Neural cell (in vitro differentiated cells): ENCODE data around the gene KNG1. TPM values are rescaled to one million over a fixed set of nuclear protein-coding genes. Genes with fewer than 3 reads are reported as not detected.

Experiments used
- H2AFZ ChIP-seq: fragments of 200-600, 300-800 bp; sonication (generic), shearing (Covaris generic); 2 replicates; pipeline ENCODE4 v1.6.0; 2014; ENCODE audit warnings: low read depth, mild to moderate bottlenecking, antibody characterized with exemption, low read length, moderate library complexity
- H3F3A ChIP-seq: fragments of 200-600 bp; shearing (Covaris generic); 2 replicates; pipeline ENCODE4 v1.6.1; 2016; ENCODE audit warnings: mild to moderate bottlenecking, moderate library complexity, mixed read lengths, antibody characterized with exemption, low read length; ENCODE audit not compliant: insufficient read depth, poor library complexity, severe bottlenecking
- H3K27ac ChIP-seq: fragments of 200-600, 300-800 bp; sonication (generic), shearing (Covaris generic); 2 replicates; pipeline ENCODE4 v1.5.1; 2014; ENCODE audit warnings: mild to moderate bottlenecking, low read length, moderate library complexity
- H3K27me3 ChIP-seq: fragments of 300-800, 200-600 bp; sonication (generic), shearing (Covaris generic); 2 replicates; pipeline ENCODE4 v1.6.0; 2014; ENCODE audit warnings: mild to moderate bottlenecking, low read depth, low read length, moderate library complexity; ENCODE audit not compliant: insufficient read depth
- H3K36me3 ChIP-seq: fragments of 300-800, 200-600 bp; sonication (generic), shearing (Covaris generic); 2 replicates; pipeline ENCODE4 v1.5.1; 2014; ENCODE audit warnings: mild to moderate bottlenecking, antibody characterized with exemption, low read length, moderate library complexity; ENCODE audit not compliant: insufficient read depth
- H3K4me2 ChIP-seq: fragments of 300-800, 200-600 bp; sonication (generic), shearing (Covaris generic); 2 replicates; pipeline ENCODE4 v1.6.0; 2014; ENCODE audit warnings: mild to moderate bottlenecking, low read length
- H3K4me3 ChIP-seq: fragments of 300-800, 200-600 bp; sonication (generic), shearing (Covaris generic); 2 replicates; pipeline ENCODE4 v1.5.1; 2014; ENCODE audit warnings: mild to moderate bottlenecking, low read length, moderate library complexity
- H3K79me2 ChIP-seq: fragments of 200-600 bp; shearing (Covaris generic); replicated peaks from 2 replicates; pipeline ENCODE4 v1.6.0; 2014; ENCODE audit warnings: mild to moderate bottlenecking, low read length, moderate library complexity; ENCODE audit not compliant: insufficient read depth
- H3K9ac ChIP-seq: fragments of 300-800, 200-600 bp; sonication (generic), shearing (Covaris generic); 2 replicates; pipeline ENCODE4 v1.6.1; 2016; ENCODE audit warnings: mild to moderate bottlenecking, low read length, mixed read lengths
- H3K9me2 ChIP-seq: fragments of 200-600 bp; shearing (Covaris generic); 2 replicates; pipeline ENCODE4 v1.6.1; 2016; ENCODE audit warnings: mild to moderate bottlenecking, low read length, mixed read lengths; ENCODE audit not compliant: insufficient read depth
- H3K9me3 ChIP-seq: fragments of 200-600, 300-800 bp; sonication (generic), shearing (Covaris generic); 2 replicates; pipeline ENCODE4 v1.6.1; 2016; ENCODE audit warnings: mild to moderate bottlenecking, mixed run types, low read length, moderate library complexity, mixed read lengths
- H4K20me1 ChIP-seq: fragments of 200-600 bp; shearing (Covaris generic); 2 replicates; pipeline ENCODE4 v1.6.1; 2016; ENCODE audit warnings: mild to moderate bottlenecking, mixed run types; ENCODE audit not compliant: insufficient read depth
- EP300 ChIP-seq: fragments of 450-650 bp; conservative IDR thresholded peaks from 2 replicates; pipeline ENCODE4 v1.6.1; 2014; ENCODE audit warnings: antibody characterized with exemption, mild to moderate bottlenecking, moderate library complexity; ENCODE audit not compliant: poor library complexity, severe bottlenecking
- EZH2 ChIP-seq: fragments of 200-600, 300-800 bp; shearing (Covaris generic), sonication (generic); IDR thresholded peaks from 2 replicates; pipeline ENCODE4 v1.6.1; 2014; ENCODE audit warnings: antibody characterized with exemption, low read length, borderline replicate concordance, mild to moderate bottlenecking; ENCODE audit not compliant: insufficient read depth, poor library complexity, severe bottlenecking
- POLR2AphosphoS5 ChIP-seq: IDR thresholded peaks from 2 replicates; pipeline ENCODE4 v1.6.1; 2012
- RAD21 ChIP-seq: fragments of 450-650 bp; conservative IDR thresholded peaks from 2 replicates; pipeline ENCODE4 v1.6.1; 2014; ENCODE audit warnings: antibody characterized with exemption, mild to moderate bottlenecking, moderate library complexity
- SMC3 ChIP-seq: fragments of 450-650 bp; conservative IDR thresholded peaks from 2 replicates; pipeline ENCODE4 v1.6.1; 2014; ENCODE audit warnings: antibody characterized with exemption, mild to moderate bottlenecking, moderate library complexity; ENCODE audit not compliant: poor library complexity
- TAF1 ChIP-seq: IDR thresholded peaks from 2 replicates; pipeline ENCODE4 v1.6.1; 2012; ENCODE audit warnings: low read depth
- polyA plus RNA-seq: library from polyadenylated mRNA; depleted of rRNA; stranded (reverse); fragments of >200 nt; gene quantifications from 2 replicates; pipeline ENCODE4 v1.2.3, GENCODE V29; 2014
- small RNA-seq, 3 experiments: library from RNA; depleted of rRNA; stranded (forward); fragments of <200 nt; gene quantifications; one replicate each; pipeline ENCODE3, GENCODE V24; 2012
- TF ChIP-seq, protein P1 (sequence below): IDR thresholded peaks from 2 replicates; pipeline ENCODE4 v1.6.1; 2012; ENCODE audit warnings: borderline replicate concordance
- TF ChIP-seq, protein P2 (sequence below): fragments of 450-650 bp; IDR thresholded peaks from 2 replicates; pipeline ENCODE4 v1.5.1; 2014; ENCODE audit warnings: antibody characterized with exemption, mild to moderate bottlenecking, moderate library complexity; ENCODE audit not compliant: poor library complexity, severe bottlenecking

KNG1 gene
- polyA plus RNA-seq, 1 donor from 2014 or later = not detected

DNA sequence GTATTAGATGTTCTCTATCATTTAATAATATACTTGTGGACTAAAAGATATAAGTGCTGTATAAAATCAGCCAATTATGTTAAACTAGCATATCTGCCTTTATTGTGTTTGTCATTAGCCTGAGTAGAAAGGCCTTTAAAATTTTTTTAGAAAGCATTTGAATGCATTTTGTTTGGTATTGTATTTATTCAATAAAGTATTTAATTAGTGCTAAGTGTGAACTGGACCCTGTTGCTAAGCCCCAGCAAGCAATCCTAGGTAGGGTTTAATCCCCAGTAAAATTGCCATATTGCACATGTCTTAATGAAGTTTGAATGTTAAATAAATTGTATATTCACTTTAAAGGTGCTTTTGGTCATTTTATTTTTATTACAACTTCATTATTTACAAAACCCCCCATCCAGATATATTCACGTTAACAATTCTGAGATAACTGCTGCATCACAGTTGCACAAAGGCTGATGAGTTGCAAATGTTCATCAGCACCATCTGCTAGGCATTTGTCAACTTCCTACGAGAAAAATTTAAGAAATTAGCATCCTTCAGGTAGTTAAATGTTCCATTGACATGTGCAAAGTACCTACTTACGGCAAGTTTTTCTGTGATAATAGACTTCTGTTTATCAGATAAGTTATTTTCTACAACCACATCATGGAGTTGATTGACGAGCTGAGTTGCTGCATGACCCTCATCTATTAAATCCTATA is 72.5 kb downstream of the KNG1 start:
- peaks cover 31% of the 10 kb centered on the region for H3K79me2 ChIP-seq
- no peak overlapping the region for H2AFZ ChIP-seq
- H3K9me2 ChIP-seq = no peaks in the 10 kb centered on the region
- H3K9ac ChIP-seq = no peak overlapping the region
- no peak overlapping the region for H3K4me3 ChIP-seq
- peaks cover 45% of the 10 kb centered on the region for H4K20me1 ChIP-seq
- peaks cover 36% of the 10 kb centered on the region for H3K36me3 ChIP-seq
- H3K4me2 ChIP-seq = no peak overlapping the region
- no peaks in the 10 kb centered on the region for H3K9me3 ChIP-seq
- no peaks in the 10 kb centered on the region for H3K27me3 ChIP-seq
- no peak overlapping the region for H3K27ac ChIP-seq
- peaks cover 5% of the 10 kb centered on the region for H3F3A ChIP-seq
- TF ChIP-seq RAD21 (no peak), POLR2AphosphoS5 (no peak), TAF1 (no peak), EP300 (no peak)
- TF ChIP-seq, protein P1, sequence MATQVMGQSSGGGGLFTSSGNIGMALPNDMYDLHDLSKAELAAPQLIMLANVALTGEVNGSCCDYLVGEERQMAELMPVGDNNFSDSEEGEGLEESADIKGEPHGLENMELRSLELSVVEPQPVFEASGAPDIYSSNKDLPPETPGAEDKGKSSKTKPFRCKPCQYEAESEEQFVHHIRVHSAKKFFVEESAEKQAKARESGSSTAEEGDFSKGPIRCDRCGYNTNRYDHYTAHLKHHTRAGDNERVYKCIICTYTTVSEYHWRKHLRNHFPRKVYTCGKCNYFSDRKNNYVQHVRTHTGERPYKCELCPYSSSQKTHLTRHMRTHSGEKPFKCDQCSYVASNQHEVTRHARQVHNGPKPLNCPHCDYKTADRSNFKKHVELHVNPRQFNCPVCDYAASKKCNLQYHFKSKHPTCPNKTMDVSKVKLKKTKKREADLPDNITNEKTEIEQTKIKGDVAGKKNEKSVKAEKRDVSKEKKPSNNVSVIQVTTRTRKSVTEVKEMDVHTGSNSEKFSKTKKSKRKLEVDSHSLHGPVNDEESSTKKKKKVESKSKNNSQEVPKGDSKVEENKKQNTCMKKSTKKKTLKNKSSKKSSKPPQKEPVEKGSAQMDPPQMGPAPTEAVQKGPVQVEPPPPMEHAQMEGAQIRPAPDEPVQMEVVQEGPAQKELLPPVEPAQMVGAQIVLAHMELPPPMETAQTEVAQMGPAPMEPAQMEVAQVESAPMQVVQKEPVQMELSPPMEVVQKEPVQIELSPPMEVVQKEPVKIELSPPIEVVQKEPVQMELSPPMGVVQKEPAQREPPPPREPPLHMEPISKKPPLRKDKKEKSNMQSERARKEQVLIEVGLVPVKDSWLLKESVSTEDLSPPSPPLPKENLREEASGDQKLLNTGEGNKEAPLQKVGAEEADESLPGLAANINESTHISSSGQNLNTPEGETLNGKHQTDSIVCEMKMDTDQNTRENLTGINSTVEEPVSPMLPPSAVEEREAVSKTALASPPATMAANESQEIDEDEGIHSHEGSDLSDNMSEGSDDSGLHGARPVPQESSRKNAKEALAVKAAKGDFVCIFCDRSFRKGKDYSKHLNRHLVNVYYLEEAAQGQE = no peak

DNA sequence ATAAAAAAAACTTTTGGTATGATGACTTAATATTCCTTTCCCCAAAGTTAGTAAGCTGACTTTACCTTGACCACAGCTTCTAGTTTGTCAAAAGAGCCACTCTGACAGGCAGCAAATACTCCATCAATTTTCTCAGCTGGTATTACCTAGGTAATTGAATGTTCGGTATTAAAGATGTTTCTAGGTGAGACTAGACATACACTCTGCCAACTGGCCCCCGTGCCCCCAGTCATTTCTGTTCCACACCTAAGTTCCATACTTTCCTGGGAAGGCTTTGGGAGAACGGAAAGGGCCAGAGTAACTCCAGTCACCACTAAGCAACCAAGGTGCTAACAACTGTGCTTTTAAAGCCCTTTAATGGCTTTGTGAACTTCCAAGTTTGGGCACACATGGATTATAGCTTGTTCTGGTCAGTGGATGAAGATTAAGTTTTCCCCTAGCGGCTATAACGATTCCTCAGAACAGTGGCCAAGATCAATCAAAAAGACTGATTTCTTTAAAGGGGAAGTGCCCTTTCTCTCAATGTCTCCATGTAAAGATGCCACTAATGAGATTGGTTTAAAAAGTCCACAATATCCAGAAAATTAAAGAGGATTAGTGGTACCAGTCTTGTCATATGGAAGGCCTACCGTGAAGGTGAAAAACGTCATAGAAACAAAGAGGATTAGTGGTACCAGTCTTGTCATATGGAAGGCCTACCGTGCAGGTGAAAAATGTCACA is 73.3 kb downstream of the KNG1 start:
- TF ChIP-seq, protein P2, sequence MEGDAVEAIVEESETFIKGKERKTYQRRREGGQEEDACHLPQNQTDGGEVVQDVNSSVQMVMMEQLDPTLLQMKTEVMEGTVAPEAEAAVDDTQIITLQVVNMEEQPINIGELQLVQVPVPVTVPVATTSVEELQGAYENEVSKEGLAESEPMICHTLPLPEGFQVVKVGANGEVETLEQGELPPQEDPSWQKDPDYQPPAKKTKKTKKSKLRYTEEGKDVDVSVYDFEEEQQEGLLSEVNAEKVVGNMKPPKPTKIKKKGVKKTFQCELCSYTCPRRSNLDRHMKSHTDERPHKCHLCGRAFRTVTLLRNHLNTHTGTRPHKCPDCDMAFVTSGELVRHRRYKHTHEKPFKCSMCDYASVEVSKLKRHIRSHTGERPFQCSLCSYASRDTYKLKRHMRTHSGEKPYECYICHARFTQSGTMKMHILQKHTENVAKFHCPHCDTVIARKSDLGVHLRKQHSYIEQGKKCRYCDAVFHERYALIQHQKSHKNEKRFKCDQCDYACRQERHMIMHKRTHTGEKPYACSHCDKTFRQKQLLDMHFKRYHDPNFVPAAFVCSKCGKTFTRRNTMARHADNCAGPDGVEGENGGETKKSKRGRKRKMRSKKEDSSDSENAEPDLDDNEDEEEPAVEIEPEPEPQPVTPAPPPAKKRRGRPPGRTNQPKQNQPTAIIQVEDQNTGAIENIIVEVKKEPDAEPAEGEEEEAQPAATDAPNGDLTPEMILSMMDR = no peak
- TF ChIP-seq SMC3 (no peak), POLR2AphosphoS5 (no peak), EZH2 (no peak)
- Histone ChIP-seq H3K9me2 (no peaks in the 10 kb centered on the region), H3K27ac (no peak overlapping the region), H3K36me3 (peaks cover 29% of the 10 kb centered on the region), H3K9ac (no peak overlapping the region), H3K9me3 (no peaks in the 10 kb centered on the region), H2AFZ (no peak overlapping the region), H4K20me1 (peaks cover 38% of the 10 kb centered on the region), H3K79me2 (peaks cover 23% of the 10 kb centered on the region), H3K4me3 (no peak overlapping the region), H3K4me2 (no peak overlapping the region), H3F3A (no peaks in the 10 kb centered on the region), H3K27me3 (no peaks in the 10 kb centered on the region)

Small RNAs within 50 kb of the gene (small RNA-seq; reads per million reads assigned to genes)
- gene RF00092 = 0 reads per million in 3 experiments
- gene RNU6-1105P = 0 reads per million in 3 experiments
- gene SNORA4 = 0 reads per million in 3 experiments
- gene SNORA63 = 0 reads per million in 3 experiments
- gene SNORA81 = 0 reads per million in 3 experiments
- 0 reads per million in 3 experiments for gene SNORD2

Other genes starting within 250 kb of the KNG1 start
- 6.7 and 7.7 TPM in 2 replicates for gene CRYGS, start 173.0 kb upstream of the KNG1 start, polyA plus RNA-seq
- gene TBCCD1, start 150.0 kb upstream of the KNG1 start, polyA plus RNA-seq = 11.6 and 13.4 TPM in 2 replicates
- 100.0 and 108 TPM in 2 replicates for gene DNAJB11, start 146.6 kb upstream of the KNG1 start, polyA plus RNA-seq
- 0.40 and 1.1 TPM in 2 replicates for gene AHSG, start 104.3 kb upstream of the KNG1 start, polyA plus RNA-seq
- not detected in 2 replicates for gene FETUB, start 77.0 kb upstream of the KNG1 start, polyA plus RNA-seq
- gene HRG, start 51.3 kb upstream of the KNG1 start, polyA plus RNA-seq = not detected in 2 replicates
- gene EIF4A2, start 66.2 kb downstream of the KNG1 start, polyA plus RNA-seq = 2,975 and 3,298 TPM in 2 replicates
- 85.2 and 91.1 TPM in 2 replicates for gene RFC4, start 89.1 kb downstream of the KNG1 start, polyA plus RNA-seq
- gene ADIPOQ, start 125.4 kb downstream of the KNG1 start, polyA plus RNA-seq = not detected in 2 replicates
- 16.6 and 17.6 TPM in 2 replicates for gene ST6GAL1, start 213.2 kb downstream of the KNG1 start, polyA plus RNA-seq